ENCODE measurements around the gene RABGAP1L.
"Not testable (repeated sequence)": the region's sequence is repeated elsewhere in the genome, so short reads cannot be mapped to it uniquely, and the experiment has no call there.

RABGAP1L gene

DNA sequence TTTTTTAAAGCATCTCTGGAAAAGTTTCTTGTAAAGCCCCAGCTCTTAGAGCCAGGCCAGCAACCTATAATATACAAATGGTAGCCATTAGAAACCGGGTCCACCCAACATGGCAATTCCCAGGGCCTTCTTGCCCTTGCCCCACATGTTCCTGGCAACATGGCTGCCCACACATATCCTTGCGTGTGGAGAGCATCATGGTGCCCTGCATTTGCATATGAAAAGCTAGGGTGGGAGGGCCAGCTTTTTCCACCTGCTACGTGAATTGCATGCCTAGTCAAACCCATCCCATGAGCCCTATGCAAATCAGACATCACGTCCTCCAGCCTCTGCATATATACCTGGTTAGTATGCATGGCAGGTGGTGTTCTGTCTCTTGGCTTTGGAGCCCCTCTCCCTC, 88.2 kb downstream of the RABGAP1L start:
- Histone ChIP-seq H3K4me3 (ENCODE audit: low read length) (no peak overlapping the region), H3K27me3 (ENCODE audit: low read depth, low read length) (no peaks in the 10 kb centered on the region), H3K4me2 (ENCODE audit: low read length) (no peak overlapping the region), H4K20me1 (ENCODE audit: insufficient read depth, low read length) (no peaks in the 10 kb centered on the region), H3K27ac (ENCODE audit: low read length) (no peak overlapping the region), H3K36me3 (replicated peaks; ENCODE audit: low read depth, low read length) (peaks cover 14% of the 10 kb centered on the region), H3K4me1 (ENCODE audit: low read length) (no peaks in the 10 kb centered on the region), H3K9me3 (ENCODE audit: insufficient read depth, low read length) (no peaks in the 10 kb centered on the region), H3K79me2 (ENCODE audit: low read length) (no peaks in the 10 kb centered on the region), H3K9ac (ENCODE audit: low read length) (no peak overlapping the region), H2AFZ (ENCODE audit: low read depth, low read length) (no peak overlapping the region)
- TF ChIP-seq, protein P1, sequence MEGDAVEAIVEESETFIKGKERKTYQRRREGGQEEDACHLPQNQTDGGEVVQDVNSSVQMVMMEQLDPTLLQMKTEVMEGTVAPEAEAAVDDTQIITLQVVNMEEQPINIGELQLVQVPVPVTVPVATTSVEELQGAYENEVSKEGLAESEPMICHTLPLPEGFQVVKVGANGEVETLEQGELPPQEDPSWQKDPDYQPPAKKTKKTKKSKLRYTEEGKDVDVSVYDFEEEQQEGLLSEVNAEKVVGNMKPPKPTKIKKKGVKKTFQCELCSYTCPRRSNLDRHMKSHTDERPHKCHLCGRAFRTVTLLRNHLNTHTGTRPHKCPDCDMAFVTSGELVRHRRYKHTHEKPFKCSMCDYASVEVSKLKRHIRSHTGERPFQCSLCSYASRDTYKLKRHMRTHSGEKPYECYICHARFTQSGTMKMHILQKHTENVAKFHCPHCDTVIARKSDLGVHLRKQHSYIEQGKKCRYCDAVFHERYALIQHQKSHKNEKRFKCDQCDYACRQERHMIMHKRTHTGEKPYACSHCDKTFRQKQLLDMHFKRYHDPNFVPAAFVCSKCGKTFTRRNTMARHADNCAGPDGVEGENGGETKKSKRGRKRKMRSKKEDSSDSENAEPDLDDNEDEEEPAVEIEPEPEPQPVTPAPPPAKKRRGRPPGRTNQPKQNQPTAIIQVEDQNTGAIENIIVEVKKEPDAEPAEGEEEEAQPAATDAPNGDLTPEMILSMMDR (IDR thresholded peaks at IDR 0.05; ENCODE audit: low read depth, low read length), result no peak
- TF ChIP-seq EZH2phosphoT487 (IDR thresholded peaks at IDR 0.05; ENCODE audit: low read depth), result no peak

DNA sequence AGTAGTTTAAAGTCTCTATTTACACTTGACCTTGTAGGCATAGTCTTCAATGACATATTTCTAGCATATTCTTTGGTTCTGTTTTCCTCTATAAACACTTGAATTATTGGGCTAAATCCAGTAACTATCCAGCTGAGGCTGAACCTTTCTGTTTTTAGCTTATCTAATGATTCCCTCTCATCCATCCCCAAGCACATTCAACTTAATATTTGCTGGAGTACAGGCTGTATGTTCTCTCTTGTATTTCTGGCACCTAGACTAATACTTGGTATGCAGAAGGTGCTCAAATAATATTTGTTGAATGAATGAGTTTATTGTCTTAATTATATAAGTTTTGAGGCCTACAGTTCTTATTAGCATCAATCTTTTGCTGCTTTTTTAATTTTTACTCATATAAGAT, 88.7 kb downstream of the RABGAP1L start:
- no peaks in the 10 kb centered on the region for H3K27me3 ChIP-seq (ENCODE audit: low read depth, low read length)
- H2AFZ ChIP-seq (ENCODE audit: low read depth, low read length), result no peak overlapping the region
- H3K4me3 ChIP-seq (ENCODE audit: low read length), result no peak overlapping the region
- no peaks in the 10 kb centered on the region for H3K9me3 ChIP-seq (ENCODE audit: insufficient read depth, low read length)
- peaks cover 10% of the 10 kb centered on the region for H3K36me3 ChIP-seq (replicated peaks; ENCODE audit: low read depth, low read length)
- no peak overlapping the region for H3K4me2 ChIP-seq (ENCODE audit: low read length)
- H3K27ac ChIP-seq (ENCODE audit: low read length), result no peak overlapping the region
- TF ChIP-seq, protein P1 (IDR thresholded peaks at IDR 0.05; ENCODE audit: low read depth, low read length), result no peak
- no peak for TF ChIP-seq EZH2phosphoT487 (IDR thresholded peaks at IDR 0.05; ENCODE audit: low read depth)
- H3K4me1 ChIP-seq (ENCODE audit: low read length), result no peaks in the 10 kb centered on the region
- no peak overlapping the region for H3K9ac ChIP-seq (ENCODE audit: low read length)
- no peaks in the 10 kb centered on the region for H3K79me2 ChIP-seq (ENCODE audit: low read length)
- no peaks in the 10 kb centered on the region for H4K20me1 ChIP-seq (ENCODE audit: insufficient read depth, low read length)

DNA sequence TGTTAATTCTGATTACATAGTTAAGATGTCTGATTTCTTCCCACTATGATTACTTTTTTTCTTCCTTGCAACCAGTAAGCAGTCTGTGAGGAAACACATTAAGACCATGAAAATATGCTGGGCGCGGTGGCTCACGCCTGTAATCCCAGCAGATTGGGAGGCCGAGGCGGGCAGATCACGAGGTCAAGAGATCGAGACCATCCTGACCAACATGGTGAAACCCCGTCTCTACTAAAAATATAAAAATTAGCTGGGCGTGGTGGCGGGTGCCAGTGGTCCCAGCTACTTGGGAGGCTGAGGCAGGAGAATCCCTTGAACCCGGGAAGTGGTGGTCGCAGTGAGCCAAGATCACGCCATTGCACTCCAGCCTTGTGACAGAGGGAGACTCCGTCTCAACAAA, 97.1 kb downstream of the RABGAP1L start:
- not testable (repeated sequence) for H4K20me1 ChIP-seq (ENCODE audit: insufficient read depth, low read length); H3K36me3 ChIP-seq (replicated peaks; ENCODE audit: low read depth, low read length); H3K27me3 ChIP-seq (ENCODE audit: low read depth, low read length); H3K79me2 ChIP-seq (ENCODE audit: low read length); H3K27ac ChIP-seq (ENCODE audit: low read length); H2AFZ ChIP-seq (ENCODE audit: low read depth, low read length); H3K9ac ChIP-seq (ENCODE audit: low read length); H3K9me3 ChIP-seq (ENCODE audit: insufficient read depth, low read length); H3K4me1 ChIP-seq (ENCODE audit: low read length); H3K4me3 ChIP-seq (ENCODE audit: low read length); H3K4me2 ChIP-seq (ENCODE audit: low read length)

DNA sequence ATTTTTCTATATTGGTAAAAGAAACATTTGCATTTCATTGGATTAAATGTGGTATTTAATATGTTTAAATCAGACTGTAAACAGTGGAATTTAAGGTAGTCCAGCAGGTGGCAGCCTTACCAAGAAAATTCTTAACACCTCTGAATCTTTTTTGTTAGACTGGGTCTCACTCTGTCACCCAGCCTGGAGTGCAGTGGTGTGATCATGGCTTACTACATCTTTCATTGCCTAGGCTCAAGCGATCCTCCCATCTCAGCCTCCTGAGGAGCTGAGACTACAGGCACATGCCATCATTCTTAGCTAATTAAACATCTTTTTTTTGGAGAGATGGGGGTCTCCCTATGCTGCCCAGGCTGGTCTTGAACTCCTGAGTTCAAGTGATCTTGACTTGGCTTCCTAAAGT, 98.8 kb downstream of the RABGAP1L start:
- TF ChIP-seq EZH2phosphoT487 (IDR thresholded peaks at IDR 0.05; ENCODE audit: low read depth), result no peak
- TF ChIP-seq, protein P1 (IDR thresholded peaks at IDR 0.05; ENCODE audit: low read depth, low read length), result peak; percentile 79

More for the DNA sequence above, 98.8 kb downstream of the RABGAP1L start:
- Histone ChIP-seq H3K36me3 (replicated peaks; ENCODE audit: low read depth, low read length) (peaks cover 4% of the 10 kb centered on the region), H3K4me3 (ENCODE audit: low read length) (no peak overlapping the region), H4K20me1 (ENCODE audit: insufficient read depth, low read length) (peaks cover 8% of the 10 kb centered on the region; the same call in 1 of the 2 replicates), H2AFZ (ENCODE audit: low read depth, low read length) (no peak overlapping the region), H3K27me3 (ENCODE audit: low read depth, low read length) (no peaks in the 10 kb centered on the region), H3K79me2 (ENCODE audit: low read length) (no peaks in the 10 kb centered on the region), H3K4me1 (ENCODE audit: low read length) (no peaks in the 10 kb centered on the region), H3K4me2 (ENCODE audit: low read length) (no peak overlapping the region), H3K9me3 (ENCODE audit: insufficient read depth, low read length) (no peaks in the 10 kb centered on the region), H3K27ac (ENCODE audit: low read length) (no peak overlapping the region), H3K9ac (ENCODE audit: low read length) (no peak overlapping the region)
